Eye (tissue), 1 donor: ENCODE measurements around the gene LPCAT2.
"Not testable (repeated sequence)": the region's sequence is repeated elsewhere in the genome, so short reads cannot be mapped to it uniquely, and the experiment has no call there.

Experiments used
- DNase-seq: peaks from one replicate; pipeline ENCODE4 v3.0.0-alpha.2; 2015

Gene LPCAT2

GRCh38 chr16:55613613-55614335 lies 104.9 kb downstream of the LPCAT2 start:
- DNase-seq, result peak; percentile 6

GRCh38 chr16:55615071-55615470 lies 106.2 kb downstream of the LPCAT2 start:
- DNase-seq, result no peak

GRCh38 chr16:55615670-55616069 lies 106.8 kb downstream of the LPCAT2 start:
- DNase-seq, result not testable (repeated sequence)

GRCh38 chr16:55621771-55622170 lies 112.9 kb downstream of the LPCAT2 start:
- no peak for DNase-seq

GRCh38 chr16:55622272-55622671 lies 113.4 kb downstream of the LPCAT2 start:
- DNase-seq, result no peak

- peak; percentile 10 for DNase-seq
These were observed 114.2 kb downstream of the LPCAT2 start for GRCh38 chr16:55622930-55623561.

- no peak for DNase-seq
These were observed 114.8 kb downstream of the LPCAT2 start for GRCh38 chr16:55623640-55624039.

GRCh38 chr16:55624696-55625095 lies 115.8 kb downstream of the LPCAT2 start:
- no peak for DNase-seq

GRCh38 chr16:55625843-55626242 lies 117.0 kb downstream of the LPCAT2 start:
- no peak for DNase-seq

- no peak for DNase-seq
These were observed 119.6 kb downstream of the LPCAT2 start for GRCh38 chr16:55628306-55628968.

GRCh38 chr16:55630774-55631173 lies 121.9 kb downstream of the LPCAT2 start:
- DNase-seq, result no peak

- no peak for DNase-seq
These were observed 123.4 kb downstream of the LPCAT2 start for GRCh38 chr16:55632259-55632658.

GRCh38 chr16:55634193-55634592 lies 125.3 kb downstream of the LPCAT2 start:
- DNase-seq, result no peak
